GM21528 (cell line): Measurements from ENCODE around the gene PRKAR2B.
A peak's percentile ranks its signal among the peaks of the same experiment; 100 is the strongest.
"Not testable (repeated sequence)": the region's sequence is repeated elsewhere in the genome, so short reads cannot be mapped to it uniquely, and the experiment has no call there.

Experiments used
- ATAC-seq: cut with Tn5 transposase; IDR thresholded peaks from one replicate; pipeline ENCODE4 v1.9.1; 2021; ENCODE audit warnings: mild to moderate bottlenecking, moderate library complexity; ENCODE audit not compliant: unreplicated experiment, low FRiP score

Gene PRKAR2B

DNA sequence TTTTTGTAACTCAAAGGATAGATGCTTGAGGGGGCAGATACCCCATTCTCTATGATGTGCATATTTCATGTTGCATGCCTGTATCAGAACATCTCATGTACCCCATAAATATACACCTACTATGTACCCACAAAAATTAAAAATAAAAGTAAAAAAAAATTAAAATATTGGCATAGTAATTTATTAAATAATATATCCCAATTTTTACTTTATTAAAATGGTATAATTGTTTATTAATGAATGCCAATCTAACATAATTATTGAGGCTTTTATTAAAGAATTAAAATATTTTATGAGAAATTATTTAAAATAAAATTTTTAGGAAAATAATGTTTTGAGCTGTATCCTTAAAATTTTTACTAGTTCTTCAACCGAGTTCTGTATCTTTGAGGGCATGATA is 105.4 kb downstream of the PRKAR2B start:
- ATAC-seq, result no peak

DNA sequence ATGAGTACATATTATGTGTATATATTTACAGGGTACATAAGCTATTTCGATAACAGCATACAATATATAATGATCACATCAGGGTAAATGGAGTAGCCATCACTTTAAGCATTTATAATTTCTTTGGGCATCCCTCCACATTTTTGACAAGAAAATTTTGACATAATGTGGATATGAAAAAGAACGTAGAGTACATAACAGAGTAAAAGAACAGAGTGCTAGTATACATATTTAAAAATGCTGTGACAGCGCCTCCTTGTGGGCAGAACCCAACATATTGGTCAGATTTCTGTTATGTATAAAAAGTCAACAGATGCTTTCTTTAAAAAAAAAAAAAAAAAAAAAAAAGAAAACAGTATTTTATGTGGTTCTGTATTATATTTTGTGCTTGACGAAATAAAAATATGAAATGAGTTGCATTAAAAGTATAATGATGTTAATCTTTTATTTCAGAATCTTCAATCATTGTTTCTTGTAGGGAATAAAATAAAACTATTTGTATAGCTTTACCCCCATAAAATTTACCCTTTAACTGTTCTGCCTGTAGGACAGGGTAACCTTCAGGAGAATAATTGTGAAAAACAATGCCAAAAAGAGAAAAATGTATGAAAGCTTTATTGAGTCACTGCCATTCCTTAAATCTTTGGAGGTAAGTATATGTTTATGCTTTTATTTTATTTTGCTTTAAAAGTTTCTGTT is 106.0 kb downstream of the PRKAR2B start:
- no peak for ATAC-seq

DNA sequence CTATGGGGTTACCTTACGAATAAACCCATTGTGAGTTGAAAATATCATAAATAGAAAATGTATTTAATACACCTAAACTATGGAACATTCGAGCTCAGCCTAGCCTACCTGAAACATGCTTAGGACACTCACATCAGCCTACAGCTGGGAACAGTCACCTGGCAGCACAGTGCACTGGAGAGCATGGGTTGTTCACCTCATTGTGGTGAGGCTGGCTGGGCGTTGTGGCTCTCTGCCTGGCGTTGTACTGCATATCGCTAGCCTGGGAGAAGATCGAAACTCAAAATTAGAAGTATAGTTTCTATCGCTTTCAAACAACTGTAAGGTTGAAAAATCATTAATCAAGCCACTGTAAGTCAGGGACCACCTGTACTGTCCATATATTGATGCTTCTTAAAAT is 107.0 kb downstream of the PRKAR2B start:
- ATAC-seq, result no peak

DNA sequence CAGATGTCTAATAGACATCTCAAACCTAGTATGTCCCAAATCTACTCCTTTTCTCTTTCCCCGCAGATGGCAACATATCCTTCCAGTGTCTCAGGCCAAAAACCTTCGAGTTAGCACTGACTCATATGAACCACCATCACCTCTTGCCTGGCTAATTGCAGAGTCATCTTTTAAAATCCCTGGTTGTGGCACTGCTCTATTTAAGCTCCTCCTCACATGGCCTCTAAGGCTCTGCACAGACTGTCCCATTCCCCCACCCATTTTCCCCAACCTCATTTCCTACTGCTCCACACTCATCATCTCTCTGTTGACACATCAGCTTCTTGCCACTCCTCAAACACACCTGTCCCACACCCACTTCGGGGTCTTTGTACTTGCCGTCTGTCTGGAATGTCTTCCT is 107.5 kb downstream of the PRKAR2B start:
- no peak for ATAC-seq

DNA sequence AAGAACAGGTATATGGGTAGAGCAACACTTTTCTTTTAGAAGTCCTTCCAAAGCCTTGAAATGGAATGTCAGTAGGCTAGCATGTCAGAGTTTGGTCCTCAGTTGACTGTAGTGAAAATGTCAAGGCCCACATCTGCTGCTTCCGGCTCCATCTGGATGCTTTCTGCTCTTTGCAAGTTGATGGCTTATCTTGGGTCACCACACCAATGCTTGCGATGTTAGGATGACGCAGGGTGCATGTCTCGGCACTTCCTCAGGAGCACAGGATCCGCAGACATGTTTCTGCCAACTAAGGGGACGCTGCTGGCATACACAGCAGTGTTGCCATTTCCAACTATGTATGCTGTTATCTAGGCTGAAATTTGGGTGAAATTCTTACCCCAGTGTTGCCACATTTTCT is 110.3 kb downstream of the PRKAR2B start:
- ATAC-seq, result no peak

DNA sequence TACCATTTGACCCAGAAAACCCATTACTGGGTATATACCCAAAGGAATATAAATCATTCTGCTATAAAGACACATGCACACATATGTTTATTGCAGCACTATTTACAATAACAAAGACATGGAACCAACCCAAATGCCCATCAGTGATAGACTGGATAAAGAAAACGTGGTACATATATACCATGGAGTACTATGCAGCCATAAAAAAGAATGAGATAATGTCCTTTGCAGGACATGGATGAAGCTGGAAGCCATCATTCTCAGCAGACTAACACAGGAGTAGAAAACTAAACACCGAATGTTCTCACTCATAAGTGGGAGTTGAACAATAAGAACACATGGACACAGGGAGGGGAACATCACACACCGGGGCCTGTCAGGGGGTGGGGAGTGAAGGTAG is 111.2 kb downstream of the PRKAR2B start:
- ATAC-seq, result not testable (repeated sequence)

DNA sequence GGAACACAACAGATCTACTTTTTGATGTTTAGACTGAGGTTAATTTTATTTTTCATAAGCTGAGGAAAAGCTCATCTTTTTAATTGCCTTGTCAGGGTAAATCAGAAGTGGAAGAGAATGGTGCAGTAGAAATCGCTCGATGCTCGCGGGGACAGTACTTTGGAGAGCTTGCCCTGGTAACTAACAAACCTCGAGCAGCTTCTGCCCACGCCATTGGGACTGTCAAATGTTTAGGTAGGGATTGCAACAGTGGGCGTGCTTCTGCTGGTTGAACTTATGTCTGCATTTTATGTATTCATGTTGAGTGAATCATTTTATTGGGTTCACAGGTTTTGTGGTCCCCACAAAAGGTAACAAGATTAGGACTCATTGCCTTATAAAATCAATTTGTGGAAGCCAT is 112.6 kb downstream of the PRKAR2B start:
- ATAC-seq, result no peak

DNA sequence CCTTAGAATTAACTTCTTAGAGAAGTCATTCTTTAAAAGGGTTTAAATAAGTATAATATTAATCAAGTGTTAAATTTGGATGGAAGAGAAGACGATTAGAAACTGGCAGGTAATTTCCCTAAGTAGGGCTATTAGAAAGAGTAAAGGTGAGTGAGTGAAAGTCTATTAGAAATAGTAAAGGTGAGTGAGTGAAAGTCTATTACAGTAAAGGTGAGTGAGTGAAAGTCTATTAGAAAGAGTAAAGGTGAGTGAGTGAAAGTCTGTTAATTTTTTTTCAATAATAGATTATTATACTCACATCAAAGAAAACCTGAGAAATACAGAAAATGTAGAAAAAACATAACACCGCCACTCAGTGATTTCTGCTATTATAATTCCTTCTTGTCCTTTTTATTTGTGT is 113.5 kb downstream of the PRKAR2B start:
- no peak for ATAC-seq

DNA sequence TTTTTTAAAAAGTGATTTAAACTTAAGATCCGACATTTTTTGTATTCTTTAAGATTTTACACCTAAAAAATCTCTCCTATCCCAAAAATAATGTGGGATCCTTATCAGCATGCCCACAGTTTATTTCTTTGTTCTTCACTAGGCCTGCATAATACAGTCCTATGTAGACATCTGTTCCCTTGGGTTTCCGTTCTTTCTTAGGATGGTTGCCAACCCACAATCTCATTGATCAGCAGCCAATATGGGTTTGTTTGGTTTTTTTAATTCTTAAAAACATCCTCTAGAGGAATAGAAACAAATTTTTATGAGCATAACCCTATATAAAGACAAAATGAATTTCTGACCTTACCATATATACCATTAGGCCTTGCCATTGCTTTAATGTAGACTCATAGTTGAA is 115.9 kb downstream of the PRKAR2B start:
- no peak for ATAC-seq

DNA sequence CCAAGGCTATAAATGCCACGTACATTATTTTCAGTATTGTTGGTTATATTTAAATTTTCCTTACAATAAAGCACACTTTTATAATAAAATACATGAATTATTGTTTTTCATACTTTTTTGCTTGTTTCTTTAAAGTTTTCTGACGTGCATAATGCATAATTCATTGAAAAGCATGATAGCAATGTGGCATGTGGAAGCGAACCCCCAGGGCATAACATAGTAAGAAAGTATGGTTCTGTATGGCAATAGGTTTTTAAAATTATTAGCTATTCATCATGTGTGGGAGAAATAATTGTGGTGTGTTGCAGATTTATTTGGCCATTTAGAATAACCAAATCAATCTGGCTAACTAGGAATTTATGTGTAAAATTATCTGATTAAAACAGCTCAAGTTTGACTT is 116.9 kb downstream of the PRKAR2B start:
- no peak for ATAC-seq

DNA sequence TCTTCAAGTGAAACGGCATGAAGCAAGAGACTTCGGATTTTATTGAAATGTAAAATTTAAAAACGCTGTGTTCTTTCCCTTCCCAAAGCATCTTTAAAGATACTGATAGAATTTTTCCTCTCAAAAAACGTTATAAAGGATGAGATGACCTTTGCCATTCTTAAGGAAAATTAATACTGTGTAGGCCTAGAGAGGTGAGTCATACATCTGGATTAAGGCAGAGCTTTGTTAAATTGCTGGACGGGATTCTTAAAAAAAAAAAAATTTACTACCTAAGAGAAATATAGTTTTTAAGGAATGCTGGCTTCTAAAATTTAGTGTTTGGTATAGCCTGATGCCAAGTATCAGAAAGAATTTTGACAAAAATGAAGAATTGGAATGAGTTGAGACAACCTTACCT is 118.0 kb downstream of the PRKAR2B start:
- ATAC-seq, result no peak

DNA sequence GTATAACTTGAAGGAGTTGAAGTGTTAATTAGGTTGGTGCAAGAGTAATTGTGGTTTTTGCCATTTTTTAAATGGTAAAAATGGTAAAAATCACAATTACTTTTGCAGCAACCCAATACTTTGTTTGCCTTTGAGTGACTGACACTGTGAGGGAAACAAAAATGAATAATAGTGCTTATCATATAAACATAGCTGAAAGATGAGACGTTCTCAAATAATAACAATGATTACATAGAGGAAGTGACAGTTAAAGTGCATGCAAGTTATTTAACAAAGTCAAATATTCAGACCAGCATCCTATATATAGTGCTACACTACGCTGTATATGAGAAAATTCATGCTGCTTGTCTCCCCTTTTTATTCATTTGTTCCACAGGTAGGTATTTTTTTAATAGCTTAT is 119.6 kb downstream of the PRKAR2B start:
- ATAC-seq, result no peak

DNA sequence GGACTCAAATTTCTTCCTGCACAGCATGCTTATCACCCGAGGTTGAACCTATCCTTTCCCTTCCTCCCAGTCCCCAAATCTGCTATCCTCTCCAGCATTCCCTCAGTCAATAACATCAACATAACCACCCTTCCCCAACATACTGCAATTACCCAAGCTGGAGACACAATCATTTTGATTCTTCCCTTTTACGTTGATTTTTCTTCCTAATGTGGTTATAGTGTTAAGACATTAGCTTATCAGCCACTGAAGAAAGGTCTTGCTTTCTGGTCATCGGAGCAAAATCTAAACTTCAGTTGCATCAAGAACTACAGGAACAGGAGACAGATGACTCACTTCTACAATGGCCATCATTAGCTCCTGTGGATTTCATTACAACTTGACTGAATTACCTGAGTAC is 120.8 kb downstream of the PRKAR2B start:
- no peak for ATAC-seq

DNA sequence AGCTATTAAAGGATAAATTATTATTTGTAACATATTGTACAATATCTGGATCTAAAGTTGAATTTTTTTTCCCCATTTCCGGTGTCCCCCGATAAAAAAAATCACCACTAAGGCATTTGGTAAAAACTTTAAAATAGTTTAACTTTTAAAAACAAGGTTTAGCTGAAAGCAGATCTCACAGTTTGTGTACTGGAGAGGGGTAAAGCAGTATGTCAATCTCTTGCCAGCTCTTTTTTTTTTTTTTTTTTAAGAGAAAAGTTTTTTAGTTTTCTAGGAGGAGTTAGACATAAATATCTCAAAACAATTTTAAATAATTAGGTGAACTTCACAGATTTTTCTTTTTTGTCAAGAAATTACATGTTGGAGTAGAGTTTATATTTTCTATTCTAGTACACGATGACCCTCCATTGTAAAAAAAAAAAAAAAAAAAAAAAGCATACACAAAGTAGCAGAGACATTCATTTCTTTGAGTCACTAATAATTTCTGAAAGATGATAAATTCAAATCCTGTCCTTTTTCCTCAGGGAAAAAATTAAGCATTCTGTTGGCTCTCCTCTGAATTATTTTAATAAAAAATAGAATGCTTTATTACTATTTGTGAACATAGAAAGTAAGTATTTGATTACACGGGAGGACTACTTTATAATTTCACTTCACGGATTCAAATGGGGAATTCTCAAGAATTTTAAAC is 122.4 kb downstream of the PRKAR2B start:
- ATAC-seq, result no peak

DNA sequence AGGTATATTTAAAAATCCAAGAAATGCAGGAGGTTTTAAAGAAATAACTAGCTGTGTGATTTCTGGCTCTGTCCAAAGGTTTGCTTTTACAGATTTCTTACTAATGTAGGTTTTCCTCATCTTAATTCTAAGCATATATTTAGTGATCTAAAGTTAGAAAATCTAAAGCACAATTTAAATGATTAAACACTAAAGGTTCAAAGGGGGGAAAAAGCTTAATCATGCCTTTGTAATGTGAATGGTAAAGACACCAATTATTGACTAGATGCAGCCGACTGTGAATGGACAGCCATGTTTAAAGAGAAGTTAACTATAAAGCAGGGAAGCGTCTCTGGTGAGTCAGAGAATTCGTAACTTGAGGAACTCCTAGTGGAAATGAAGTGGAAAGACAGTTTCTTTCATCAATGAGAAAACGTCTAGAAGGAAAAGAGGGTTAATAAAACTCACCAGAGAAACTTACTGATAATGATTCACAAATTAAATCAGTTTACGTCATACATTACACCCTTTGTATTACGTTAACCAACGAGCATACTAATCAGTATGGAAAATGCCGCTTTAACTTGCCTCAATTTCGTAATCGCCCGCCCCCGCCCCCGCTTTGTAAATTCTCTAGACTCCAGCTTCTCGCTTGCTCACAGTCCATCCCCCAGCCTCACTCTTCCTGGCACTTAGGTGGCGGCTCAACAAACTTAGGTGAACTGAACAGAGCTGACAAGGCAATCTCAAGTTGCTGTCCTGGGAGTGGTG is 123.2 kb downstream of the PRKAR2B start:
- no peak for ATAC-seq

DNA sequence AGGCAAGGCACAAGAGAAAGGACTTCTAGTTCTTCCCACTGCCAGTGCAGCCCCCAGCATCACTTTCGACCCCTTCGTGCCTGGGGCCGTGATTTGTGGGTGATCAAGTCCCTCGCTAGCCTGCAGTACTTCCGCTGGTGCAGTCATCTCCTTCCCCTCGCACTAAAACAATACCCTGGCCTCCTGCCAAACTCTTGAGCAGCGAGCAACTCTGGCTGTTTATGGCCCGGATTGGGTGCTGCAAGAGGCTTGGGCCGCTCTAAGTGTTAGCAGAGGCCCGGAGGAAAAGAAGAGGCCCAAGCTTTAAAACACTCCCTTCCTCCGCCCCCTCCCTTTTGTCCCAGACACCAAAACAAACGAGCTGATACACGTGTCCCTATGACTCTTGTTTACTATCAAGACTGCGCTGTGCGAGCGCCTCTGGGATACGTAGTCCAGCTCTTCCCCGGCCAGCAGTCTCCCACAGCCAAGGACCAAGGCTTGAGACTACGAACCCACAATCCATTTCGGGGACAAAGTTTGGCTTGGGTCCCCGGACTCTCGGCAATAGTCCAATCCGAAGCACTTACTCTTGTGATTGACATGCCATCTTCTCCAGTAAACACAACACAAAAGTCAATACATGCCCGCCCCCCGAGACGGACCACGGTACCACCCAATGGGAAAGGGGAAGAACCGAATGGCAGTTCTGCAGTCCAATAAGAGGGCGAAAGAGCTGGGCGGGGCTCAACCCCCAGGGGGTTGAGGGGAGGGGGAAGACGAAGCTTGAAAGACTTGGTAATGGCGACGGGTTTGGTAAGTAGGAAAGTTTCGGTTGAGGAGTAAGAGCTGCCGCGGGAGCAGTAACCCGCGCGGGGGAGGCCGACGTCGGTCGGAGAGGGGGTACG is 124.0 kb downstream of the PRKAR2B start, which contains the start of gene HBP1:
TSS of gene HBP1 (plus strand) at position 771 of the 887 bp plus-strand sequence. CDS start 10,891 bp downstream, outside the sequence.
- peak; percentile 91 for ATAC-seq

DNA sequence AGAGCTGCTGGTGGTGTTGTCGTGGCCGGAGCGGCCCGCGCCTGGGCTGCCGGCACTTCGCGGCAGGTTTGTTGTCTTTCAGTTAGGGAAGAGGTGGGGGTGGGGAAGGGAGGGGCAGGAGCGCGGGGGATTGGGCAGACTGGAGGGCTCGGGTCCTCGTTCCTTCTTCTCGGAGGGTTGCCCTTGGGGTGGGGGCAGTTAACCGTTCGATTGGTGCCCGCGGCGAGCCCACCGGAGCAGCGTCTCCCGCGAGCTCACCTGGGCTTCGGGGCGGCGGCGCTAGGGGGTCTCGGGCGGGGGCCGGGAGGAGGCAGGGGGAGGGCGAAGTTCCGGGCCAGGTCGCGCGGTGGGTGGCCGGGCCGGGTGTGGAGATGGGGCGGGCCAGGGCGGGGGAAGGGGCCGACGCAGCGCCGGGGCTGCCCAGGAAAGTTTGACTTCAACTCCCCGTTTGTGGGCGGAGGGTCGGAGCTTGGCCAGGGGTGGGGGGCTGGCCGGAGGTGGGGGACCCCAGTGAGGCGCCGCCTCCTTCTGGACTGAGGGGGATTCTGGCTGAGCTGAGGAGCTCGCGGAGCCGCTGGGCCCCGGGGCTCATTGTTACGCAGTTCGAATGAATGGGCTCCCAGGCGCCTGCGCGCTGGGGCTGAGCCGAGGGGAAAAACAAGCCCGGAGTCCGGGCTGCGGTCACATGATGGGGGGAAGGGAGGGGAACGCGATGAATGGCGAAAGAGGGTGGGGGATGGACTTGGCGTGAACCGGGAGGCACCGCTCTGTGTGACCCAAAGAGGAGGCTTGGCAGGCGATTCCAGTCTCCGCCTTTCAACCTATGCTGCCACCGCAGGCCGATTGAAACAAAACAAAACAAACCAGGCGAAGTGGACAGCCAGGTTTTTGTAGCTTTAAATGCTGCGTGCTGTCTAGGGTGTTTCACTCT is 124.9 kb downstream of the PRKAR2B start:
- peak; percentile 20 for ATAC-seq

DNA sequence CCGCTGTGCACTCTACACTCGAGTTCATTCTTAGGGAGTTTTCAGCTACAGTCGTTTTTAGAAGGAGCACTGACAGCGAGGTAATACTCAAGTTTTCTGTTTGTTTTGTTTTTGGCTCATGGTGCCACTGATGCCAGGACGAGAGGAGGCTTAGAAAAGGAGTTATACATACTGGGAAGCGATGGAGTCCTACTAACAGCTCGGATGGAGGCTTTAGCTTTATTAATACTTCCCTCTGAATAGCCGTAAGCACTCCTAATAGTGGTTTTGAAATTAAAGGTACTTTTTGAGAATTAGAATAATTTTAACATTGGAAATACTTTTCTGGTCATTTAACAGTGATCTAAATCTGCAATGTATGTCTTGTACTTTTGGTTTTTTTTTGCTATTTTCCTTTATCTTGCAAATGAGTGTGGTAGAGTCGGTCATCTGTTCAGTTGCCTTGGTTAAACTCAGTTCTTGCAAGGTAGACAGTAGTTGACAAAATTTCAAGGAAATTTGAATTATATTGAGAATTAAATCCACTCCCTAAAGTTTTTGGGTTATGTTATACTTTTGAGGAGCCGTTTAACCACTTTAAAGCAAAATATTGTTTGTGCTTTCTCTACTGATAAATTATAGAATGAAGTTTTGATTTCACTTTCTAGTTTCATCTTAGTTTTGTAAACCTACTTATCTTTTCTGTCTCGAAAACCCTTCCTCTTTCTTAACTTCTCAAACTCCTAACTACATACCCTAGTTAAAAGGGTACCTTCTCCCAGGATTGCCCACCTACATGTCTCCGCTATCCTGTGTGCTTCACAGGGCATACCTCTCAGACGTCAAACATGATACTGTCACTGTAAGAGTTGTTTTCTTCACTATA is 125.8 kb downstream of the PRKAR2B start:
- ATAC-seq, result no peak

DNA sequence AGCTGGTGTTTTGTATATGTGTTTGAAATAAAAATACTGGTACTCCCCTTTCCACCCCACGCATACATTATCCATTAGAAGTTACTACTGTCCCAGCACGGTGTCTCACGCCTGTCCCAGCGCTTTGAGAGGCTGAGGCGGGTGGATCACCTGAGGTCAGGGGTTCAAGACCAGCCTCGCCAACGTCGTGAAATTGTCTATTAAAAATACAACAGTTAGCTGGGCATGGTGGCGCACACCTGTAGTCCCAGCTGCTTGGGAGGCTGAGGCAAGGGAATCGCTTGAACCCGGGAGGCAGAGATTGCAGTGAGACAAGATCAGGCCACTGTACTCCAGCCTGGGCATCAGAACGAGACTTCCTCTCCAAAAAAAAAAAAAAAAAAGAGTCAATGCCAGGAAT is 127.0 kb downstream of the PRKAR2B start:
- ATAC-seq, result no peak
